RWPE2 (cell line): Measurements from ENCODE around the gene ANO8.

Experiments used
- ATAC-seq: fragments of 200-7000 bp; cut with Tn5 transposase; 3 replicates; pipeline ENCODE4 v1.9.1; 2021; ENCODE audit warnings: low read depth
- DNase-seq: peaks from one replicate; pipeline ENCODE4 v3.0.0-alpha.2; 2020; ENCODE audit warnings: low spot score
- H3K27ac ChIP-seq: fragments of 450-650 bp; 2 replicates; pipeline ENCODE4 v1.5.1; 2017; ENCODE audit warnings: mild to moderate bottlenecking; ENCODE audit not compliant: poor library complexity, severe bottlenecking
- H3K27me3 ChIP-seq: fragments of 250-450 bp; sonication (Bioruptor Pico); 2 replicates; pipeline ENCODE4 v1.5.1; 2021; ENCODE audit warnings: mild to moderate bottlenecking, moderate library complexity; ENCODE audit not compliant: insufficient read depth, poor library complexity, severe bottlenecking
- H3K36me3 ChIP-seq: fragments of 250-450 bp; sonication (Bioruptor Pico); 2 replicates; pipeline ENCODE4 v1.5.1; 2020; ENCODE audit warnings: low read depth, mild to moderate bottlenecking, moderate library complexity
- H3K4me1 ChIP-seq: fragments of 250-450 bp; sonication (Bioruptor Pico); 2 replicates; pipeline ENCODE4 v1.5.1; 2021; ENCODE audit warnings: mild to moderate bottlenecking, moderate library complexity; ENCODE audit not compliant: insufficient read depth, poor library complexity, severe bottlenecking
- H3K4me3 ChIP-seq: fragments of 250-450 bp; sonication (Bioruptor Pico); 2 replicates; pipeline ENCODE4 v1.5.1; 2021; ENCODE audit warnings: mild to moderate bottlenecking, moderate library complexity; ENCODE audit not compliant: severe bottlenecking
- H3K9me3 ChIP-seq: fragments of 250-450 bp; sonication (Bioruptor Pico); 2 replicates; pipeline ENCODE4 v1.5.1; 2021; ENCODE audit warnings: mild to moderate bottlenecking, moderate library complexity; ENCODE audit not compliant: severe bottlenecking
- CTCF ChIP-seq: fragments of 450-650 bp; IDR thresholded peaks from one replicate; pipeline ENCODE4 v1.5.1; 2017; ENCODE audit warnings: mild to moderate bottlenecking, moderate library complexity; ENCODE audit not compliant: poor library complexity, severe bottlenecking

The ANO8 gene

GRCh38 chr19:17358395-17358794 is 23.7 kb upstream of the ANO8 start:
- ATAC-seq: no peak
- no peak for TF ChIP-seq CTCF
- no peak overlapping the region for H3K27ac ChIP-seq
- H3K9me3 ChIP-seq: no peaks in the 10 kb centered on the region
- no peak overlapping the region for H3K4me3 ChIP-seq
- no peak for DNase-seq
- H3K27me3 ChIP-seq: no peaks in the 10 kb centered on the region
- no peaks in the 10 kb centered on the region for H3K4me1 ChIP-seq
- H3K36me3 ChIP-seq: no peaks in the 10 kb centered on the region

- no peaks in the 10 kb centered on the region for H3K27me3 ChIP-seq
- TF ChIP-seq CTCF: no peak
- no peak overlapping the region for H3K27ac ChIP-seq
- no peak for ATAC-seq
- H3K9me3 ChIP-seq: no peaks in the 10 kb centered on the region
- H3K4me3 ChIP-seq: no peak overlapping the region
- H3K4me1 ChIP-seq: no peaks in the 10 kb centered on the region
- no peaks in the 10 kb centered on the region for H3K36me3 ChIP-seq
- DNase-seq: no peak
Observed at GRCh38 chr19:17357724-17358123, 23.1 kb upstream of the ANO8 start.

DNA sequence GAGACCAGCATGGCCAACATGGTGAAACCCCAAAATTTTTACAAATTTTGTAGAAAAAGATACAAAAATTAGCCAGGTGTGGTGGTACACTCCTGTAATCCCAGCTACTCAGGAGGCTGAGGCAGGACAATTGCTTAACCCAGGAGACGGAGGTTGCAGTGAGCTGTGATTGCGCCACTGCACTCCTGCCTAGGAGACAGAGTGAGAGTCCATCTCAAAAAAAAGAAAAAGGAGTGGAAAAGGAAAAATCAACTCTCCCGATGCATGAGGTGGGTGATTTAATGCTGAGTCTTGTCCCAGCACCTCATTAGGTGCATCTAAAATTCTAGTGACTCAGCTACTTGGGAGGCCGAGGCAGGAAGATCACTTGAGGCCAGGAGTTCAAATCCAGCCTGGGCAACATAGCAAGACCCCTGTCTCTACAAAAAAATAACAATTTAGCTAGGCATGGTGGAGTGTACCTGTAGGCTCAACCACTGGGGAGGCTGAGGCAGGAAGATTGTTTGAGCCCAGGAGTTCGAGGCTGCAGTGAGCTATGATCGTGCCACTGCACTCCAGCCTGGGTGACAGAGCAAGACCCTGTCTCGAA is 22.5 kb upstream of the ANO8 start:
- no peak for TF ChIP-seq CTCF

DNA sequence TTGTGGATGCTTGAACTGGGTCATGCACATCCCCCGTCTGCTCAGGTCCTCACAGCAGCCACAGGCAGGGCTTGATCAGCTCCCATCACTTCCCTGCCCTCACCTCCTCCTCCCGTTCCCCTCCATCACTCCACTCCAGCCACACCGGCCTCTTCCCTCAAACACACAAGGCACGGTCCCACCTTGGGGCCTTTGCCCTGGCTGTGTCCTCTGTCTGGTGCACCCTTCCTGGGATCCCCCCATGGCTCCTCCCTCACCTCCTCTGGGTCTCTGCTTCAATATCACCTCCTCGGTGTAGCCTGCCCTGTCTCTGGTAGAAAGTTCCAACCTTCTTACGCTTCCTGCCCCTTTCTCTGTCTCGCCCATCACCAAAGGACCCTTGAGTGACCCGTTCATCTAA is 18.7 kb upstream of the ANO8 start:
- no peaks in the 10 kb centered on the region for H3K9me3 ChIP-seq
- no peaks in the 10 kb centered on the region for H3K27me3 ChIP-seq
- no peak for DNase-seq
- H3K4me3 ChIP-seq: no peak overlapping the region
- TF ChIP-seq CTCF: no peak
- no peak for ATAC-seq
- H3K36me3 ChIP-seq: no peaks in the 10 kb centered on the region
- H3K27ac ChIP-seq: no peak overlapping the region
- H3K4me1 ChIP-seq: no peaks in the 10 kb centered on the region

More for the DNA sequence above, 22.5 kb upstream of the ANO8 start:
- Histone ChIP-seq H3K36me3 (no peaks in the 10 kb centered on the region), H3K27ac (no peak overlapping the region), H3K4me1 (no peaks in the 10 kb centered on the region), H3K4me3 (no peak overlapping the region), H3K9me3 (no peaks in the 10 kb centered on the region), H3K27me3 (no peaks in the 10 kb centered on the region)
- DNase-seq: no peak
- no peak for ATAC-seq

DNA sequence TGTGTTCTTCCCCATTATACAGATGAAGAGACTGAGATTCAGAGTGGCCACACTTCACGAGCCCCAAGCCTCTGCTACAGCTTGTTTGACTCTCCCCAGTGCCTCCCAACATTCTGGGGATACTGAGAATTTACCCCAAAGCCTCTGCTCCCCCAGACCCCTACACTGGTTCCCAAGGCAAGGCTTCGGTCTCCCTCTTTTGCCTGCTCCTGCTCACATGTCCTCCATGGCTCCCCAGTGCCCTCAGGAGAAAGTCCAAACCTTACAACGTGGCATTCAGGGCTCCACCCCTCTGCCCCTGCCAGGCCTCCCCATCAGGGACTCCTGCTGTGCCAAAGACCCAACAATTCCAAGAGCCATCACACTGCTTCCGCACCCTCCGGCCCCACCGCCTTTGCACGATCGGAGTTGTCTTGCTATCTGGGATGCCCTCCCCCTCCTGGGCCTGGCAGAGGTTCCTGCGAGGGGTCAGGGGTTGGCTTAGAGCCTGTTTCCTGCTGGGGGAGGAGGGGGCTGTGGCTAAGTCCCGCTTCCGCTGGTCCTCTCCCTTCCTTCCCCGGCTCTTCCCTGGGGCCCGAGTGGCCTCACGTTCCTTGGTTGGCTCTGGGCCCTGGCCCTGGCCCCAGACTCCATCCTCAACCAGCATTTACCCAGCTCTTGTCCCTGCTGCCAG is 18.1 kb upstream of the ANO8 start:
- Histone ChIP-seq H3K27me3 (no peaks in the 10 kb centered on the region), H3K27ac (no peak overlapping the region), H3K9me3 (no peaks in the 10 kb centered on the region), H3K4me1 (no peaks in the 10 kb centered on the region), H3K4me3 (no peak overlapping the region), H3K36me3 (no peaks in the 10 kb centered on the region)
- no peak for TF ChIP-seq CTCF
- ATAC-seq: no peak
- no peak for DNase-seq
